ENCODE results near the gene DQX1. TPM values are rescaled to one million over a fixed set of nuclear protein-coding genes. Genes with fewer than 3 reads are reported as not detected.

The DQX1 gene
- total RNA-seq, 3 donors from 2014 or later (not counting 1 experiment from before 2014, with no cell fraction given) = 0.21 to 0.43 TPM; not detected in 1

DNA sequence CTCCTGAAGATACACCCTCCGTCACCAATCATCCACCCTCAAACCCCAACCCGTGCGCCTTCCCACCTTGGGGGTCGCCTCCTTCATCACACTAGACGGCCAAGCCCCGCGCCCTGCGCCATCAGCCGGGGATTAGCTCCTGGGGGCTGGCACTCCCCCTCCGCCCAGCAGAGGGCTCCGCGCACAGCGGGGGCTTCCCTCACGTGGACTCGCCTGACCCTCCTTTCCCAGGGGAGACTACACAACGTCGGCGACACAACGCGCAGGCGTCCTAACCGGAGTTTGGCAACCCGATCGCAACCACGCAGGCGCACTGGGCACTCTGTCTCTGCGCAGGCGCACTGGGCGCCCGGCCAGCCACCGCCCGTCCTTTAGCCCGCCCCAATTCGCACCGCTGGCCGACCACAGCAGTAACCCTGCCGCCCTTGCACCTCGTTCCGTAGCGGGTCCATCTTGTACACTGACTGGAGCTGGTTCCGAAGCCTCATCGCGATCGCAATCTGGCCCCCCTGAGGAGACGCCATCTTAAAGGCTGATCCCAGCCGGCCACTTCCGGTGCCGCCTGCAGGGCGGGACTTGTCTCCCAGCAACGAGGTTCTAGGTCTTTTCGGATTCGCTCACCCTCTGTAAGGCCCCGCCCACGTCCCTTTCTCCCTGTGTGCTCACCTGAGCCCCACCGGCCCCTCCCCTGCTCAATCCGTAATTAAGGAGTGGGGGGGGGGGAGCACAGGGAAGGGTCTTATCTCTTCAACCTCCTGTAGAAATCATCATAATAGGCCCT, 18.7 kb downstream of the DQX1 start, which contains the start of gene PCGF1:
Gene PCGF1 (minus strand): TSS at position 551 of the 781 bp plus-strand sequence. CDS start 27 bp downstream, at position 524.
- peaks cover 19 to 28% of the 10 kb centered on the region in 2 donors for H3K27me3 Mint-ChIP-seq (ENCODE audit: low read depth in 2 of 2)

DNA sequence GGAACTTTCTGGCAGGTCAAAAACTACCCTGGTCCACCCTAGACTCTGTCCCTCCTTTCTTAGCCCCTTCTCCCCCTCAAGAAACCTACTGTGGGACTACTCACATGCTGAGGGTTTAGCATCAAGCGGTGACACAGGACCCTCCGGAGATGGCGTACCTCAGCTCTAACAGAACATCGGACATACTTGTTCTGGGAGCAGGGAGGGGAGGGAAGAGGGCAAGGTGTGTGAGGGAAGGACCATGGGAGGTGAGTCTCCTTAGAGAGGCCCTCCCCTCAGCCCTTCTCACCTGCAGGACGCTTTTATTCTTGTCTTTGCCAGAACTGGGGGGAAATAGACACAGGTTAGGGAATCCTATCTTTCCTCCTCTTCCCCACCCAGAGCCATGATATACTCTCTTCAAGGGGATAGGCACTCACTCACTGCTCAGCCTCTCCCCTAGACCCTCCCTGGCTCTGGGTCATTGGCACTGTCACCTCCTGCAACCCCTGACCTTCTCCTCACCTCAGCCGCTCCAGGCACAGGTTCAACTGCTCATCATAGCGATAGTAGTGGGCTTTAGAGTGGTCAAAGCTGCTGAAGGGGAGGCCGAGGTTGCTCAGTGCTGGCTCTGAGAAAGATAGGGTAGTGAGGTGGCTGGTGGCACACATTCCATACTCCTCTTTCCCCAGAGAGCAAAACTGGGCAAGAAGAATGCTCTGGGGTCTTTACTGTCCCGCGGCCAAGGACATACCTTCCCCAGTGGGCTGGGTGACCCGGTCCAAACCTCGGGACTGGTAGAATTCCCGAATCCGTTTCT, 20.4 kb downstream of the DQX1 start:
- no peaks in the 10 kb centered on the region for H3K9me3 ChIP-seq (ENCODE audit: control insufficient read depth, insufficient read depth, low read length)
- WGBS (ENCODE audit: insufficient coverage) = 98% methylated on average over 11 of the region's 14 CpGs
- ATAC-seq (no peak), DNase-seq (no peak)
- intact Hi-C loops (cut with micrococcal nuclease) = no loop called here
- peaks cover 52% of the 10 kb centered on the region for H3K4me1 ChIP-seq (ENCODE audit: control insufficient read depth, insufficient read depth, low read length)
- Mint-ChIP-seq H3K4me1 (peaks cover 46 to 69% of the 10 kb centered on the region in 2 donors), H3K36me3 (no peaks in the 10 kb centered on the region), H3K9me3 (no peaks in the 10 kb centered on the region), H3K4me3 (peak overlapping the region; percentile 80), H3K27ac (peak overlapping the region in 1 of 2 donors; percentile 90), H3K27me3 (ENCODE audit: low read depth in 2 of 2) (peaks cover 5 to 14% of the 10 kb centered on the region in 2 donors)
- no peak overlapping the region for H3K4me3 ChIP-seq (ENCODE audit: low read length)
- no peak overlapping the region for H3K27ac ChIP-seq (ENCODE audit: low read length)
- H3K27me3 ChIP-seq (ENCODE audit: control insufficient read depth, insufficient read depth, low read length) = peaks cover 4% of the 10 kb centered on the region
- TF ChIP-seq, protein P1, sequence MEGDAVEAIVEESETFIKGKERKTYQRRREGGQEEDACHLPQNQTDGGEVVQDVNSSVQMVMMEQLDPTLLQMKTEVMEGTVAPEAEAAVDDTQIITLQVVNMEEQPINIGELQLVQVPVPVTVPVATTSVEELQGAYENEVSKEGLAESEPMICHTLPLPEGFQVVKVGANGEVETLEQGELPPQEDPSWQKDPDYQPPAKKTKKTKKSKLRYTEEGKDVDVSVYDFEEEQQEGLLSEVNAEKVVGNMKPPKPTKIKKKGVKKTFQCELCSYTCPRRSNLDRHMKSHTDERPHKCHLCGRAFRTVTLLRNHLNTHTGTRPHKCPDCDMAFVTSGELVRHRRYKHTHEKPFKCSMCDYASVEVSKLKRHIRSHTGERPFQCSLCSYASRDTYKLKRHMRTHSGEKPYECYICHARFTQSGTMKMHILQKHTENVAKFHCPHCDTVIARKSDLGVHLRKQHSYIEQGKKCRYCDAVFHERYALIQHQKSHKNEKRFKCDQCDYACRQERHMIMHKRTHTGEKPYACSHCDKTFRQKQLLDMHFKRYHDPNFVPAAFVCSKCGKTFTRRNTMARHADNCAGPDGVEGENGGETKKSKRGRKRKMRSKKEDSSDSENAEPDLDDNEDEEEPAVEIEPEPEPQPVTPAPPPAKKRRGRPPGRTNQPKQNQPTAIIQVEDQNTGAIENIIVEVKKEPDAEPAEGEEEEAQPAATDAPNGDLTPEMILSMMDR (IDR thresholded peaks at IDR 0.05) = no peak
- peaks cover 7% of the 10 kb centered on the region for H3K36me3 ChIP-seq (ENCODE audit: control insufficient read depth, insufficient read depth, low read length)

More for the DNA sequence above, 18.7 kb downstream of the DQX1 start, which contains the start of gene PCGF1:
- ATAC-seq (peak; percentile 88 to 97 (median 91)), DNase-seq (peak; percentile 99)
- Mint-ChIP-seq H3K4me1 (peaks cover 38 to 59% of the 10 kb centered on the region in 2 donors), H3K9me3 (no peaks in the 10 kb centered on the region), H3K27ac (peak within 1 kb of the TSS; percentile 100), H3K36me3 (no peaks in the 10 kb centered on the region), H3K4me3 (peak within 1 kb of the TSS; percentile 100)
- Histone ChIP-seq H3K27me3 (ENCODE audit: control insufficient read depth, insufficient read depth, low read length) (peaks cover 12% of the 10 kb centered on the region), H3K27ac (ENCODE audit: low read length) (peak within 1 kb of the TSS; percentile 97), H3K9me3 (ENCODE audit: control insufficient read depth, insufficient read depth, low read length) (no peaks in the 10 kb centered on the region), H3K4me3 (ENCODE audit: low read length) (peak within 1 kb of the TSS; percentile 86), H3K4me1 (ENCODE audit: control insufficient read depth, insufficient read depth, low read length) (peaks cover 46% of the 10 kb centered on the region), H3K36me3 (ENCODE audit: control insufficient read depth, insufficient read depth, low read length) (peaks cover 7% of the 10 kb centered on the region)
- TF ChIP-seq, protein P1 (IDR thresholded peaks at IDR 0.05) = no peak
- WGBS (ENCODE audit: insufficient coverage) = 1% methylated on average over 52 of the region's 56 CpGs
- intact Hi-C loops (cut with micrococcal nuclease) = loop anchor here (1.0 kb wide), 3 partner anchors 22 to 49 kb away; partner anchors contain the start of genes AUP1, HTRA2, TTC31 and WBP1

DNA sequence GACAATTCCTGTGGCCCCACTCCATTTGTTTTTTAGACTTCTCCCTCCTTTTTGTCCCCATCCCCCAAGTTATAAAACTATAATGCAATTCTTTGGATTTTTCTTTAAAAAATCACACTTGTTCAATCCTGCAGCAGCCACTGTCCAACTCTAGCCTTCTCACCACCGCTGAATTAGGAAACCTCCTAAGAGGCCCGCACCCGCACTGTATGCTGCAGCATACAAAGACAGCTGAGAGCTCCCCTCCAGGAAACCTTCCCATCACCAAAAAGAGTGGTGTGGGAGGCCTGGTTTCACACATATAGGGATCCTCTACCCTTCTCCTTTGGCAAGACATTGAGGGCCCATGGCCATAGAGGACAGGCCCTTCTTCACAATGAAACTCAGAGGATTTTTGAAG, 21.4 kb downstream of the DQX1 start:
- Histone ChIP-seq H3K4me1 (ENCODE audit: control insufficient read depth, insufficient read depth, low read length) (peaks cover 58% of the 10 kb centered on the region), H3K36me3 (ENCODE audit: control insufficient read depth, insufficient read depth, low read length) (peaks cover 7% of the 10 kb centered on the region), H3K9me3 (ENCODE audit: control insufficient read depth, insufficient read depth, low read length) (no peaks in the 10 kb centered on the region), H3K27me3 (ENCODE audit: control insufficient read depth, insufficient read depth, low read length) (peaks cover 5% of the 10 kb centered on the region), H3K4me3 (ENCODE audit: low read length) (no peak overlapping the region), H3K27ac (ENCODE audit: low read length) (no peak overlapping the region)
- Mint-ChIP-seq H3K4me1 (peaks cover 46 to 74% of the 10 kb centered on the region in 2 donors), H3K4me3 (peak overlapping the region; percentile 80), H3K9me3 (no peaks in the 10 kb centered on the region), H3K27ac (peak overlapping the region; percentile 84 to 90), H3K36me3 (no peaks in the 10 kb centered on the region), H3K27me3 (ENCODE audit: low read depth in 2 of 2) (peaks cover 0 to 9% of the 10 kb centered on the region in 2 donors)
- TF ChIP-seq, protein P1 (IDR thresholded peaks at IDR 0.05) = no peak
- WGBS (ENCODE audit: insufficient coverage) = 88% methylated on average over 1 of the region's 3 CpGs
- intact Hi-C loops (cut with micrococcal nuclease) = no loop called here
- ATAC-seq (no peak), DNase-seq (no peak)
